Panc1 (cell line): ENCODE measurements around the gene SLC9B2. TPM values are rescaled to one million over a fixed set of nuclear protein-coding genes. Genes with fewer than 3 reads are reported as not detected.

Experiments
- ATAC-seq: fragments of 200-7000 bp; cut with Tn5 transposase; 2 replicates; pipeline ENCODE4 v1.9.1; 2020; ENCODE audit warnings: mild to moderate bottlenecking, moderate library complexity
- BruUV-seq: library from RNA; stranded (reverse); fragments of 400-500 nt; replicated peaks from 2 replicates; lab custom pipeline; 2021; lab: Mats Ljungman, UMichigan
- CTCF ChIA-PET: fragments of 300-600 bp; sonication (Branson Sonifier 250); formaldehyde crosslinking; loops from one replicate; lab custom pipeline; 2022; ENCODE audit warnings: antibody characterized with exemption; lab: Charles Lee
- POLR2A ChIA-PET: fragments of 300-600 bp; sonication (Branson Sonifier 250); formaldehyde crosslinking; loops from one replicate; lab custom pipeline; 2022; ENCODE audit warnings: antibody characterized with exemption; lab: Charles Lee
- DNase-seq: peaks from one replicate; pipeline ENCODE4 v3.0.0-alpha.2; 2010; ENCODE audit warnings: low read depth, low spot score
- H3K27ac ChIP-seq: 2 replicates; pipeline ENCODE4 v1.5.1; 2011; ENCODE audit warnings: mild to moderate bottlenecking, low read length, inconsistent platforms
- H3K27me3 ChIP-seq: fragments of 200-500 bp; sonication (Bioruptor generic); 2 replicates; pipeline ENCODE4 v1.6.0; 2014; ENCODE audit warnings: low read length, inconsistent platforms; ENCODE audit not compliant: control insufficient read depth, insufficient read depth
- H3K36me3 ChIP-seq: fragments of 200-500 bp; sonication (Bioruptor generic); 2 replicates; pipeline ENCODE4 v1.5.1; 2014; ENCODE audit warnings: inconsistent platforms, mild to moderate bottlenecking, low read length, moderate library complexity; ENCODE audit not compliant: control insufficient read depth, insufficient read depth
- H3K4me1 ChIP-seq: 2 replicates; pipeline ENCODE4 v1.5.1; 2011; ENCODE audit warnings: inconsistent platforms, mild to moderate bottlenecking, low read length, moderate library complexity; ENCODE audit not compliant: control insufficient read depth, insufficient read depth
- H3K4me3 ChIP-seq, 2 experiments: 2 replicates each; pipeline ENCODE4 v1.5.1; 2011 to 2012; ENCODE audit warnings: low read depth in 2 of 2, low read length in 2 of 2, mild to moderate bottlenecking in 2 of 2, inconsistent platforms in 1 of 2, moderate library complexity in 1 of 2
- H3K9me3 ChIP-seq: fragments of 200-500 bp; sonication (Bioruptor generic); 2 replicates; pipeline ENCODE4 v1.5.1; 2014; ENCODE audit warnings: low read depth, mild to moderate bottlenecking, inconsistent platforms, low read length, moderate library complexity; ENCODE audit not compliant: control insufficient read depth, insufficient read depth
- CTCF ChIP-seq: fragments of 450-650 bp; IDR thresholded peaks from 2 replicates; pipeline ENCODE4 v1.5.1; 2017; ENCODE audit warnings: mild to moderate bottlenecking
- POLR2AphosphoS5 ChIP-seq: IDR thresholded peaks from 2 replicates; pipeline ENCODE4 v1.6.1; 2012; ENCODE audit warnings: mild to moderate bottlenecking, low read depth, low read length, moderate library complexity
- REST ChIP-seq, 2 experiments: IDR thresholded peaks; 2 replicates each; pipeline ENCODE4 v1.6.1; 2011 to 2012; ENCODE audit warnings: low read depth in 2 of 2, control low read depth in 1 of 2, low read length in 1 of 2, mild to moderate bottlenecking in 1 of 2, moderate library complexity in 1 of 2; ENCODE audit not compliant: insufficient read depth in 1 of 2
- SIN3A ChIP-seq: IDR thresholded peaks from 2 replicates; pipeline ENCODE4 v1.6.1; 2012; ENCODE audit warnings: low read depth, mild to moderate bottlenecking, low read length, moderate library complexity, borderline replicate concordance; ENCODE audit not compliant: insufficient read depth
- TCF7L2 ChIP-seq: IDR thresholded peaks from 2 replicates; pipeline ENCODE4 v1.6.1; 2011; ENCODE audit warnings: mild to moderate bottlenecking, low read depth, low read length, inconsistent platforms
- in situ Hi-C: cut with HindIII; loops from 2 replicates; pipeline ENCODE4 v1.10.0; 2016; ENCODE audit warnings: low sequenced_read_pairs, low pct_unique_long_range_greater_than_20kb
- intact Hi-C: fragments of 100-400 bp; cut with micrococcal nuclease; formaldehyde crosslinking; loops from one replicate; pipeline ENCODE4 v1.10.0; 2022; ENCODE audit not compliant: unreplicated experiment
- total RNA-seq: library from RNA; stranded (reverse); gene quantifications from one replicate; pipeline ENCODE4 v1.2.1, GENCODE V29; 2021; ENCODE audit not compliant: unreplicated experiment

Gene SLC9B2
- total RNA-seq, 1 experiment from 2014 or later: 14.6 TPM

- no peak overlapping the region for H3K4me3 ChIP-seq
- intact Hi-C loops (no loop called here), in situ Hi-C loops (no loop called here)
- no peaks in the 10 kb centered on the region; the same call in 1 of the 2 replicates for H3K36me3 ChIP-seq
- no peaks in the 10 kb centered on the region for H3K4me1 ChIP-seq
- ChIA-PET POLR2A (no interaction called here), CTCF (no interaction called here)
- BruUV-seq: no TSS peak
- TF ChIP-seq TCF7L2: no peak
- no peak for TF ChIP-seq POLR2AphosphoS5
- TF ChIP-seq CTCF: no peak
- no peak for TF ChIP-seq SIN3A
- no peak for TF ChIP-seq REST (IDR thresholded peaks at IDR 0.05; ENCODE audit: insufficient read depth in 1 of 2, low read depth in 2 of 2, low read length in 1 of 2)
- DNase-seq (no peak), ATAC-seq (no peak)
- H3K27me3 ChIP-seq: no peaks in the 10 kb centered on the region
- H3K9me3 ChIP-seq: no peaks in the 10 kb centered on the region
- H3K27ac ChIP-seq: no peak overlapping the region
These were observed 49.7 kb downstream of the SLC9B2 start for GRCh38 chr4:103026868-103027267.

- BruUV-seq: no TSS peak
- ATAC-seq (no peak), DNase-seq (no peak)
- H3K27ac ChIP-seq: no peak overlapping the region
- CTCF ChIA-PET: no interaction called here
- TF ChIP-seq SIN3A (no peak), CTCF (no peak), TCF7L2 (no peak), REST (IDR thresholded peaks at IDR 0.05; ENCODE audit: insufficient read depth in 1 of 2, low read depth in 2 of 2, low read length in 1 of 2) (no peak), POLR2AphosphoS5 (no peak)
- POLR2A ChIA-PET: no interaction called here
- intact Hi-C loops: no loop called here
- H3K4me3 ChIP-seq: no peak overlapping the region
- in situ Hi-C loops: no loop called here
- no peaks in the 10 kb centered on the region for H3K4me1 ChIP-seq
- no peaks in the 10 kb centered on the region for H3K9me3 ChIP-seq
- no peaks in the 10 kb centered on the region; the same call in 1 of the 2 replicates for H3K36me3 ChIP-seq
- H3K27me3 ChIP-seq: no peaks in the 10 kb centered on the region
These were observed 51.6 kb downstream of the SLC9B2 start for GRCh38 chr4:103024996-103025395.
